ENCODE measurements around the gene MTRF1L.
A peak's percentile ranks its signal among the peaks of the same experiment; 100 is the strongest.

The MTRF1L gene

GRCh38 chr6:153044295-153044694 is 41.8 kb upstream of the MTRF1L start:
- DNase-seq = no peak
- no peak overlapping the region for H3K27ac Mint-ChIP-seq
- H3K4me3 Mint-ChIP-seq = no peak overlapping the region
- H3K27me3 Mint-ChIP-seq (ENCODE audit: low read depth, poor library complexity) = peaks cover 2% of the 10 kb centered on the region
- no peaks in the 10 kb centered on the region for H3K9me3 Mint-ChIP-seq
- no peaks in the 10 kb centered on the region for H3K4me1 Mint-ChIP-seq
- no peak for TF ChIP-seq CTCF (IDR thresholded peaks at IDR 0.05)
- H3K36me3 Mint-ChIP-seq (ENCODE audit: low read depth) = no peaks in the 10 kb centered on the region

GRCh38 chr6:153043719-153044118 is 41.2 kb upstream of the MTRF1L start:
- H3K27me3 Mint-ChIP-seq (ENCODE audit: low read depth, poor library complexity) = peaks cover 2% of the 10 kb centered on the region
- H3K36me3 Mint-ChIP-seq (ENCODE audit: low read depth) = no peaks in the 10 kb centered on the region
- no peaks in the 10 kb centered on the region for H3K9me3 Mint-ChIP-seq

GRCh38 chr6:153038378-153039057 is 36.0 kb upstream of the MTRF1L start:
- DNase-seq = no peak
- H3K4me3 Mint-ChIP-seq = no peak overlapping the region
- H3K27ac Mint-ChIP-seq = no peak overlapping the region
- peaks cover 6% of the 10 kb centered on the region for H3K27me3 Mint-ChIP-seq (ENCODE audit: low read depth, poor library complexity)
- no peak for TF ChIP-seq CTCF (IDR thresholded peaks at IDR 0.05)
- H3K36me3 Mint-ChIP-seq (ENCODE audit: low read depth) = no peaks in the 10 kb centered on the region
- no peaks in the 10 kb centered on the region for H3K9me3 Mint-ChIP-seq
- H3K4me1 Mint-ChIP-seq = no peaks in the 10 kb centered on the region

More at GRCh38 chr6:153043719-153044118, 41.2 kb upstream of the MTRF1L start:
- DNase-seq = no peak
- Mint-ChIP-seq H3K27ac (no peak overlapping the region), H3K4me1 (no peaks in the 10 kb centered on the region), H3K4me3 (no peak overlapping the region)
- no peak for TF ChIP-seq CTCF (IDR thresholded peaks at IDR 0.05)

GRCh38 chr6:153034139-153034538 is 31.6 kb upstream of the MTRF1L start:
- Mint-ChIP-seq H3K9me3 (no peaks in the 10 kb centered on the region), H3K27ac (no peak overlapping the region), H3K36me3 (ENCODE audit: low read depth) (no peaks in the 10 kb centered on the region), H3K27me3 (ENCODE audit: low read depth, poor library complexity) (peaks cover 4% of the 10 kb centered on the region), H3K4me1 (peaks cover 18% of the 10 kb centered on the region), H3K4me3 (no peak overlapping the region)
- no peak for DNase-seq
- no peak for TF ChIP-seq CTCF (IDR thresholded peaks at IDR 0.05)

GRCh38 chr6:153032255-153032882 is 29.9 kb upstream of the MTRF1L start:
- Mint-ChIP-seq H3K27ac (no peak overlapping the region), H3K4me3 (no peak overlapping the region), H3K27me3 (ENCODE audit: low read depth, poor library complexity) (peaks cover 4% of the 10 kb centered on the region), H3K36me3 (ENCODE audit: low read depth) (no peaks in the 10 kb centered on the region), H3K4me1 (peaks cover 18% of the 10 kb centered on the region), H3K9me3 (no peaks in the 10 kb centered on the region)
- TF ChIP-seq CTCF (IDR thresholded peaks at IDR 0.05) = peak; percentile 38
- DNase-seq = no peak
